ENCODE measurements around the gene WDR26. TPM values are rescaled to one million over a fixed set of nuclear protein-coding genes. Genes with fewer than 3 reads are reported as not detected.

Gene WDR26
- total RNA-seq, 2 donors from 2014 or later, result 75.6 to 154 TPM

GRCh38 chr1:224450159-224450558 lies 15.6 kb upstream of the WDR26 start:
- peak overlapping the region; percentile 70 for H3K27ac Mint-ChIP-seq
- peaks cover 11% of the 10 kb centered on the region for H3K4me1 Mint-ChIP-seq
- ATAC-seq (replicated peaks), result no peak

GRCh38 chr1:224448453-224449017 lies 13.9 kb upstream of the WDR26 start:
- Mint-ChIP-seq H3K4me1 (peaks cover 11% of the 10 kb centered on the region), H3K36me3 (ENCODE audit: low read depth) (no peaks in the 10 kb centered on the region), H3K27me3 (no peaks in the 10 kb centered on the region), H3K4me3 (no peak overlapping the region), H3K9me3 (no peaks in the 10 kb centered on the region), H3K27ac (no peak overlapping the region)
- ATAC-seq (replicated peaks), result no peak

More at GRCh38 chr1:224450159-224450558, 15.6 kb upstream of the WDR26 start:
- no peaks in the 10 kb centered on the region for H3K9me3 Mint-ChIP-seq
- H3K36me3 Mint-ChIP-seq (ENCODE audit: low read depth), result no peaks in the 10 kb centered on the region
- H3K4me3 Mint-ChIP-seq, result no peak overlapping the region
- H3K27me3 Mint-ChIP-seq, result no peaks in the 10 kb centered on the region

- Mint-ChIP-seq H3K27ac (no peak overlapping the region), H3K4me1 (peaks cover 11% of the 10 kb centered on the region), H3K9me3 (no peaks in the 10 kb centered on the region), H3K36me3 (ENCODE audit: low read depth) (no peaks in the 10 kb centered on the region), H3K27me3 (no peaks in the 10 kb centered on the region), H3K4me3 (no peak overlapping the region)
- ATAC-seq (replicated peaks), result no peak
These were observed 13.4 kb upstream of the WDR26 start for GRCh38 chr1:224447971-224448370.

- Mint-ChIP-seq H3K27me3 (no peaks in the 10 kb centered on the region), H3K4me3 (no peak overlapping the region), H3K36me3 (ENCODE audit: low read depth) (no peaks in the 10 kb centered on the region), H3K4me1 (peaks cover 11% of the 10 kb centered on the region), H3K27ac (no peak overlapping the region), H3K9me3 (no peaks in the 10 kb centered on the region)
- no peak for ATAC-seq (replicated peaks)
These were observed 12.7 kb upstream of the WDR26 start for GRCh38 chr1:224447251-224447650.

- Mint-ChIP-seq H3K36me3 (ENCODE audit: low read depth) (peaks cover 17% of the 10 kb centered on the region), H3K4me1 (peaks cover 14% of the 10 kb centered on the region), H3K27me3 (no peaks in the 10 kb centered on the region), H3K4me3 (no peak overlapping the region), H3K9me3 (no peaks in the 10 kb centered on the region), H3K27ac (no peak overlapping the region)
- ATAC-seq (replicated peaks), result no peak
These were observed 4.4 kb upstream of the WDR26 start for GRCh38 chr1:224438989-224439388.

- H3K27ac Mint-ChIP-seq, result peak overlapping the region; percentile 96
- H3K27me3 Mint-ChIP-seq, result no peaks in the 10 kb centered on the region
- H3K4me1 Mint-ChIP-seq, result peaks cover 33% of the 10 kb centered on the region
- ATAC-seq (replicated peaks), result no peak
- H3K9me3 Mint-ChIP-seq, result no peaks in the 10 kb centered on the region
- H3K4me3 Mint-ChIP-seq, result peak overlapping the region; percentile 90
- H3K36me3 Mint-ChIP-seq (ENCODE audit: low read depth), result peaks cover 38% of the 10 kb centered on the region
These were observed 1.4 kb upstream of the WDR26 start for GRCh38 chr1:224435999-224436398.

- H3K36me3 Mint-ChIP-seq (ENCODE audit: low read depth), result peaks cover 44% of the 10 kb centered on the region
- H3K27ac Mint-ChIP-seq, result peak overlapping the region; percentile 96
- H3K27me3 Mint-ChIP-seq, result no peaks in the 10 kb centered on the region
- no peaks in the 10 kb centered on the region for H3K9me3 Mint-ChIP-seq
- peaks cover 37% of the 10 kb centered on the region for H3K4me1 Mint-ChIP-seq
- peak; percentile 43 for ATAC-seq (replicated peaks)
- H3K4me3 Mint-ChIP-seq, result peak overlapping the region; percentile 90
These were observed 744 bp upstream of the WDR26 start for GRCh38 chr1:224435318-224435763.

GRCh38 chr1:224433701-224434672 lies 610 bp downstream of the WDR26 start:
- ATAC-seq (replicated peaks), result peak; percentile 8
- Mint-ChIP-seq H3K36me3 (ENCODE audit: low read depth) (peaks cover 57% of the 10 kb centered on the region), H3K27me3 (no peaks in the 10 kb centered on the region), H3K4me1 (peaks cover 38% of the 10 kb centered on the region), H3K9me3 (no peaks in the 10 kb centered on the region), H3K27ac (peak overlapping the region; percentile 96), H3K4me3 (peak overlapping the region; percentile 90)

- H3K36me3 Mint-ChIP-seq (ENCODE audit: low read depth), result peaks cover 65% of the 10 kb centered on the region
- H3K4me3 Mint-ChIP-seq, result peak overlapping the region; percentile 90
- no peaks in the 10 kb centered on the region for H3K9me3 Mint-ChIP-seq
- peak; percentile 15 for ATAC-seq (replicated peaks)
- peaks cover 38% of the 10 kb centered on the region for H3K4me1 Mint-ChIP-seq
- peak overlapping the region; percentile 92 for H3K27ac Mint-ChIP-seq
- H3K27me3 Mint-ChIP-seq, result no peaks in the 10 kb centered on the region
These were observed 1.4 kb downstream of the WDR26 start for GRCh38 chr1:224433041-224433691.

- ATAC-seq (replicated peaks), result no peak
- H3K9me3 Mint-ChIP-seq, result no peaks in the 10 kb centered on the region
- peak overlapping the region; percentile 92 for H3K27ac Mint-ChIP-seq
- H3K27me3 Mint-ChIP-seq, result no peaks in the 10 kb centered on the region
- H3K4me1 Mint-ChIP-seq, result peaks cover 38% of the 10 kb centered on the region
- H3K4me3 Mint-ChIP-seq, result peak overlapping the region; percentile 90
- peaks cover 70% of the 10 kb centered on the region for H3K36me3 Mint-ChIP-seq (ENCODE audit: low read depth)
These were observed 1.9 kb downstream of the WDR26 start for GRCh38 chr1:224432672-224433040.

GRCh38 chr1:224432146-224432545 lies 2.5 kb downstream of the WDR26 start:
- H3K4me1 Mint-ChIP-seq, result peaks cover 40% of the 10 kb centered on the region
- H3K4me3 Mint-ChIP-seq, result peak overlapping the region; percentile 90
- no peak for ATAC-seq (replicated peaks)

GRCh38 chr1:224431726-224432125 lies 2.9 kb downstream of the WDR26 start:
- Mint-ChIP-seq H3K27me3 (no peaks in the 10 kb centered on the region), H3K36me3 (ENCODE audit: low read depth) (peaks cover 79% of the 10 kb centered on the region), H3K4me3 (peak overlapping the region; percentile 90), H3K4me1 (peaks cover 37% of the 10 kb centered on the region), H3K27ac (peak overlapping the region; percentile 92), H3K9me3 (no peaks in the 10 kb centered on the region)
- no peak for ATAC-seq (replicated peaks)

More at GRCh38 chr1:224432146-224432545, 2.5 kb downstream of the WDR26 start:
- Mint-ChIP-seq H3K27me3 (no peaks in the 10 kb centered on the region), H3K27ac (peak overlapping the region; percentile 92), H3K9me3 (no peaks in the 10 kb centered on the region), H3K36me3 (ENCODE audit: low read depth) (peaks cover 75% of the 10 kb centered on the region)

- peaks cover 90% of the 10 kb centered on the region for H3K36me3 Mint-ChIP-seq (ENCODE audit: low read depth)
- peaks cover 30% of the 10 kb centered on the region for H3K4me1 Mint-ChIP-seq
- peak overlapping the region; percentile 18 for H3K27ac Mint-ChIP-seq
These were observed 4.0 kb downstream of the WDR26 start for GRCh38 chr1:224430511-224431113.

More at GRCh38 chr1:224430511-224431113, 4.0 kb downstream of the WDR26 start:
- no peak for ATAC-seq (replicated peaks)
- no peaks in the 10 kb centered on the region for H3K27me3 Mint-ChIP-seq
- no peaks in the 10 kb centered on the region for H3K9me3 Mint-ChIP-seq
- peak overlapping the region; percentile 90 for H3K4me3 Mint-ChIP-seq
